Gastrocnemius medialis (tissue), 4 donors: Measurements from ENCODE around the gene CHRNE.

Source experiments
- POLR2A ChIP-seq, 2 donors: fragments of 450-650 bp; IDR thresholded peaks; one replicate each; pipeline ENCODE4 v1.6.1; 2017; ENCODE audit warnings: antibody characterized with exemption in 2 of 2, mild to moderate bottlenecking in 2 of 2, moderate library complexity in 2 of 2
- TF ChIP-seq, protein P1 (sequence below), 5 experiments: fragments of 450-650 bp in 3 of 5; fragments of 200-600 bp in 2 of 5; sonication (generic) in 2 of 5; IDR thresholded peaks in 4 of 5; conservative IDR thresholded peaks in 1 of 5; 1 replicate in 4 of 5; 2 replicates in 1 of 5; pipeline ENCODE4 v1.5.1; 2016 to 2019; ENCODE audit warnings: antibody characterized with exemption in 5 of 5, mild to moderate bottlenecking in 3 of 5, moderate library complexity in 3 of 5

DNA sequence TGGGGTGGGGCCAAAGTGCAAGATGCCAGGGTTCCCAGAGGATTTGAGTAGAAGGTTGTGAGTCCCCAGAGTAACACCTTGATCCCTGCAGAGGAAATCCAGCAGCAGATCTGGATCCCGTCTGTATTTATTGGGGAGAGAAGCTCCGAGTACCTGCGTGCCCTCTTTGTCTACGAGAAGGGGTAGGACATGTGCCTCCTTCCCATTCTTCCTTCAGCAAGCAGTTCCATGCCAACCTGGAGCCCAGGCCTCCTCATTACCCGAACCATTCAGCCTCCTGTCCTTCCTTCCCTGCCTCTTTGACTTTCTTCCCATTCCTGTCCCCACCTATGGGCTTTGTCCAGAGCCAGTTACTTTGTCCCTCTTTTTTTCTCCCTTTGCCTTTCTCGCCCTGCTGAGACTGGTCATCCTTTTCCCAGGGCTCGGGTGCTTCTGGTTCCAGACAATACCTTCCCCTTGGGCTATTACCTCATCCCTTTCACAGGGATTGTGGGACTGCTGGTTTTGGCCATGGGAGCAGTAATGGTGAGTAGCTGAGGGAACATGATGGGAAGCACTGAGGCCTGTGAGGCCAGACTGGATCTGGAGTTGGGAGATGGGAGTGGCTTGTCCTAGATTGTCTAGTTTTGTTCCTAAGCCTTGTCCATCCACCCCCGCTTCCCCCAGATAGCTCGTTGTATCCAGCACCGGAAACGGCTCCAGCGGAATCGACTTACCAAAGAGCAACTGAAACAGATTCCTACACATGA, 40.0 kb upstream of the CHRNE start:
- TF ChIP-seq, protein P1, sequence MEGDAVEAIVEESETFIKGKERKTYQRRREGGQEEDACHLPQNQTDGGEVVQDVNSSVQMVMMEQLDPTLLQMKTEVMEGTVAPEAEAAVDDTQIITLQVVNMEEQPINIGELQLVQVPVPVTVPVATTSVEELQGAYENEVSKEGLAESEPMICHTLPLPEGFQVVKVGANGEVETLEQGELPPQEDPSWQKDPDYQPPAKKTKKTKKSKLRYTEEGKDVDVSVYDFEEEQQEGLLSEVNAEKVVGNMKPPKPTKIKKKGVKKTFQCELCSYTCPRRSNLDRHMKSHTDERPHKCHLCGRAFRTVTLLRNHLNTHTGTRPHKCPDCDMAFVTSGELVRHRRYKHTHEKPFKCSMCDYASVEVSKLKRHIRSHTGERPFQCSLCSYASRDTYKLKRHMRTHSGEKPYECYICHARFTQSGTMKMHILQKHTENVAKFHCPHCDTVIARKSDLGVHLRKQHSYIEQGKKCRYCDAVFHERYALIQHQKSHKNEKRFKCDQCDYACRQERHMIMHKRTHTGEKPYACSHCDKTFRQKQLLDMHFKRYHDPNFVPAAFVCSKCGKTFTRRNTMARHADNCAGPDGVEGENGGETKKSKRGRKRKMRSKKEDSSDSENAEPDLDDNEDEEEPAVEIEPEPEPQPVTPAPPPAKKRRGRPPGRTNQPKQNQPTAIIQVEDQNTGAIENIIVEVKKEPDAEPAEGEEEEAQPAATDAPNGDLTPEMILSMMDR (IDR thresholded peaks at IDR 0.05 in 4 of 5, conservative IDR thresholded peaks at IDR 0.05 in 1 of 5), result no peak
- no peak for TF ChIP-seq POLR2A (IDR thresholded peaks at IDR 0.05)
